ENCODE data around the gene MRGPRX1. TPM values are rescaled to one million over a fixed set of nuclear protein-coding genes. Genes with fewer than 3 reads are reported as not detected.
"Not testable (repeated sequence)": the region's sequence is repeated elsewhere in the genome, so short reads cannot be mapped to it uniquely, and the experiment has no call there.

Gene MRGPRX1
- total RNA-seq, 1 donor from 2014 or later, result not detected

GRCh38 chr11:18934195-18934814, 4.9 kb downstream of the MRGPRX1 start:
- TF ChIP-seq CTCF (IDR thresholded peaks at IDR 0.05; ENCODE audit: borderline replicate concordance), result no peak
- intact Hi-C loops (cut with micrococcal nuclease), result no loop called here

GRCh38 chr11:18927550-18928322, 11.5 kb downstream of the MRGPRX1 start:
- H3K9me3 ChIP-seq (replicated peaks), result peaks cover 22% of the 10 kb centered on the region
- no peak for TF ChIP-seq CTCF (IDR thresholded peaks at IDR 0.05; ENCODE audit: borderline replicate concordance)
- no peak for DNase-seq
- intact Hi-C loops (cut with micrococcal nuclease), result no loop called here
- H3K27ac ChIP-seq (replicated peaks), result no peak overlapping the region
- H3K4me3 ChIP-seq, result no peak overlapping the region
- H3K4me1 ChIP-seq, result no peaks in the 10 kb centered on the region
- H3K27me3 ChIP-seq (ENCODE audit: low read depth), result peaks cover 7% of the 10 kb centered on the region
- no peaks in the 10 kb centered on the region for H3K36me3 ChIP-seq

More at GRCh38 chr11:18934195-18934814, 4.9 kb downstream of the MRGPRX1 start:
- Histone ChIP-seq H3K4me3 (no peak overlapping the region), H3K36me3 (no peaks in the 10 kb centered on the region), H3K27ac (replicated peaks) (no peak overlapping the region), H3K9me3 (replicated peaks) (no peaks in the 10 kb centered on the region), H3K27me3 (ENCODE audit: low read depth) (peaks cover 17% of the 10 kb centered on the region), H3K4me1 (no peaks in the 10 kb centered on the region)
- DNase-seq, result no peak

GRCh38 chr11:18925426-18925825, 13.8 kb downstream of the MRGPRX1 start:
- DNase-seq; H3K4me3 ChIP-seq; H3K27me3 ChIP-seq (ENCODE audit: low read depth); intact Hi-C loops (cut with micrococcal nuclease); H3K36me3 ChIP-seq; H3K27ac ChIP-seq (replicated peaks); H3K4me1 ChIP-seq: not testable (repeated sequence)
- peaks cover 22% of the 10 kb centered on the region for H3K9me3 ChIP-seq (replicated peaks)

- H3K27ac ChIP-seq (replicated peaks), result no peak overlapping the region
- no peak overlapping the region for H3K4me3 ChIP-seq
- H3K9me3 ChIP-seq (replicated peaks), result no peaks in the 10 kb centered on the region
- intact Hi-C loops (cut with micrococcal nuclease), result no loop called here
- H3K4me1 ChIP-seq, result no peaks in the 10 kb centered on the region
- TF ChIP-seq CTCF (IDR thresholded peaks at IDR 0.05; ENCODE audit: borderline replicate concordance), result no peak
- DNase-seq, result no peak
- H3K36me3 ChIP-seq, result no peaks in the 10 kb centered on the region
- H3K27me3 ChIP-seq (ENCODE audit: low read depth), result peaks cover 23% of the 10 kb centered on the region
Observed at GRCh38 chr11:18912883-18913282, 26.3 kb downstream of the MRGPRX1 start.

GRCh38 chr11:18907391-18907790, 31.8 kb downstream of the MRGPRX1 start:
- Histone ChIP-seq H3K36me3 (no peaks in the 10 kb centered on the region), H3K4me1 (no peaks in the 10 kb centered on the region), H3K27ac (replicated peaks) (no peak overlapping the region), H3K9me3 (replicated peaks) (no peaks in the 10 kb centered on the region), H3K4me3 (no peak overlapping the region), H3K27me3 (ENCODE audit: low read depth) (peaks cover under 1% of the 10 kb centered on the region)
- intact Hi-C loops (cut with micrococcal nuclease), result no loop called here
- DNase-seq, result no peak
- no peak for TF ChIP-seq CTCF (IDR thresholded peaks at IDR 0.05; ENCODE audit: borderline replicate concordance)

GRCh38 chr11:18900637-18901036, 38.6 kb downstream of the MRGPRX1 start:
- H3K27ac ChIP-seq (replicated peaks); DNase-seq; H3K9me3 ChIP-seq (replicated peaks); intact Hi-C loops (cut with micrococcal nuclease); H3K4me3 ChIP-seq; H3K4me1 ChIP-seq; H3K36me3 ChIP-seq: not testable (repeated sequence)
- peaks cover 47% of the 10 kb centered on the region for H3K27me3 ChIP-seq (ENCODE audit: low read depth)

GRCh38 chr11:18900151-18900611, 39.0 kb downstream of the MRGPRX1 start:
- DNase-seq; H3K27ac ChIP-seq (replicated peaks); intact Hi-C loops (cut with micrococcal nuclease); H3K4me3 ChIP-seq; H3K36me3 ChIP-seq; H3K4me1 ChIP-seq: not testable (repeated sequence)
- peaks cover 47% of the 10 kb centered on the region for H3K27me3 ChIP-seq (ENCODE audit: low read depth)
- peaks cover 14% of the 10 kb centered on the region for H3K9me3 ChIP-seq (replicated peaks)

- H3K36me3 ChIP-seq; H3K27ac ChIP-seq (replicated peaks); H3K4me3 ChIP-seq; intact Hi-C loops (cut with micrococcal nuclease); H3K4me1 ChIP-seq; DNase-seq; H3K27me3 ChIP-seq (ENCODE audit: low read depth): not testable (repeated sequence)
- peaks cover 37% of the 10 kb centered on the region for H3K9me3 ChIP-seq (replicated peaks)
Observed at GRCh38 chr11:18891712-18892111, 47.5 kb downstream of the MRGPRX1 start.

Data from left ventricle myocardium inferior (tissue), 1 donor.